Peyer's patch (tissue), 4 donors: ENCODE results near the gene CST6. TPM values are rescaled to one million over a fixed set of nuclear protein-coding genes. Genes with fewer than 3 reads are reported as not detected.

Experiments
- DNase-seq, 3 donors: peaks; one replicate each; pipeline ENCODE4 v3.0.0-alpha.2; 2017 to 2019
- H3K27ac ChIP-seq, 4 donors: fragments of 200-600 bp; sonication (generic); one replicate each; pipeline ENCODE4 v1.5.1; 2016 to 2019
- H3K27me3 ChIP-seq, 2 donors: fragments of 200-600 bp; sonication (generic); one replicate each; pipeline ENCODE4 v1.5.1; 2019
- H3K36me3 ChIP-seq, 3 donors: fragments of 200-600 bp; sonication (generic); one replicate each; pipeline ENCODE4 v1.5.1; 2016 to 2019
- H3K4me1 ChIP-seq, 4 donors: fragments of 200-600 bp; sonication (generic); one replicate each; pipeline ENCODE4 v1.5.1; 2016 to 2019
- H3K4me3 ChIP-seq, 4 donors: fragments of 200-600 bp; sonication (generic); 1 replicate in 3 of 4; 2 replicates in 1 of 4; pipeline ENCODE4 v1.5.1; 2016 to 2019; ENCODE audit warnings: mild to moderate bottlenecking in 1 of 4
- H3K9me3 ChIP-seq, 4 donors: fragments of 200-600 bp; sonication (generic); one replicate each; pipeline ENCODE4 v1.5.1; 2016 to 2019; ENCODE audit warnings: mild to moderate bottlenecking in 1 of 4
- CTCF ChIP-seq, 6 experiments: fragments of 450-650 bp in 4 of 6; fragments of 200-600 bp in 2 of 6; sonication (generic) in 1 of 6; IDR thresholded peaks; one replicate each; pipeline ENCODE4 v1.5.1; 2017 to 2019; ENCODE audit warnings: antibody characterized with exemption in 6 of 6, mild to moderate bottlenecking in 3 of 6, moderate library complexity in 1 of 6
- POLR2A ChIP-seq, 2 donors: fragments of 450-650 bp; IDR thresholded peaks; one replicate each; pipeline ENCODE4 v1.5.1; 2017; ENCODE audit warnings: antibody characterized with exemption in 2 of 2, mild to moderate bottlenecking in 2 of 2, moderate library complexity in 2 of 2
- total RNA-seq, 4 donors: library from RNA; depleted of rRNA; stranded (reverse); fragments of >200 nt; gene quantifications; one replicate each; pipeline ENCODE4 v1.1.0, GENCODE V29; 2016

The CST6 gene
- total RNA-seq, 4 donors from 2014 or later: not detected

DNA sequence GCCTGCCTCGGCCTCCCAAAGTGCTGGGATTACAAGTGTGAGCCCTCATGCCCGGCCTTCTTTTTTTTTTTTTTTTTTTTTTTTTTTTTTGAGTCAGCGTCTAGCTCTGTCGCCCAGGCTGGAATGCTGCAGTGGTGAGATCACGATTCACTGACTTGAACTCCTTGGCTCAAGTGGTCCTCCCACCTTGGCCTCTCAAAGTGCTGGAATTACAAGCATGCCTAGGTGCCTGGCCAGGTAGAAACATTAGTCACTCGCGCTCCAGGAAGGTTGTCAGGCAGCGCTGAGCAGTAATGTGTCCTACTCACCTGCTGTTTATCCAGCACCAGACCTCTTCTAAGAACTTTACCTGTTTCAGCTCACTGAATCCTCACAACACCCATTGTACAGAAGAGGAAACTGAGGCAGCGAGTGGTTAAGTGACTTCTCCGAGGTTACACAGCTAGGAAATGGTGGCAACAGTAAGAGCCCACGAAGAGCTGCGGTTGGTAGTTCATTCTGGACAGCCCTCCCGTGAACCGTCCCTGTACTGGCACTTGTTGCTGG, 496 bp upstream of the CST6 start:
- TF ChIP-seq POLR2A (IDR thresholded peaks at IDR 0.05) (no peak), CTCF (IDR thresholded peaks at IDR 0.05) (no peak)
- DNase-seq: no peak
- H3K27ac ChIP-seq: no peak overlapping the region
- H3K27me3 ChIP-seq: peaks cover 0 to 17% of the 10 kb centered on the region in 2 donors
- no peaks in the 10 kb centered on the region for H3K9me3 ChIP-seq
- H3K36me3 ChIP-seq: no peaks in the 10 kb centered on the region
- no peak overlapping the region for H3K4me3 ChIP-seq
- H3K4me1 ChIP-seq: peaks cover 0 to 6% (median 1%) of the 10 kb centered on the region in 4 donors

DNA sequence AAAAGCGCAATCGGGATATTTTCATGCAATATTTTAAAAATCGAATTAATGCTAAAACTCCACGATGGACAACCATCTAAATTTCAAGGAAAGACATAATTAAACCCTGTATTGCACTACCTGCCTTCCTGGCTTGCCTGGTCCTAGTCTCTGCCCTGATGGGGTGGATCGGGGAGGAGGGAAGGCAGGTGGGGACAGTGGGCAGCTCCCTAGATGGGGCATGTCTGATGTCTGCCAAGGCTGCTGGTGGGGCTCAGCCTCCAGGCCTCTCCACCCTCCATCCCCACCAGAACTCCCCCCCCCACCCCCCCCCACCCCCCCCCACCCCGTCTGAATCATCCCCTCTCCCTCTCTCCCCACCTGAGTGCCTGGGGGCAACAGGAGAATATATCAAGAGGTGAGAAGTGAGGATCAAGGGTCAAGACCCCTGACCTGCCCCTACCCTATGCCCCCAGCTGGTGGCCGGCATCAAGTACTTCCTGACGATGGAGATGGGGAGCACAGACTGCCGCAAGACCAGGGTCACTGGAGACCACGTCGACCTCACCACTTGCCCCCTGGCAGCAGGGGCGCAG, 650 bp downstream of the CST6 start:
- no peaks in the 10 kb centered on the region for H3K36me3 ChIP-seq
- no peak for TF ChIP-seq CTCF (IDR thresholded peaks at IDR 0.05)
- TF ChIP-seq POLR2A (IDR thresholded peaks at IDR 0.05): no peak
- H3K4me1 ChIP-seq: peaks cover 0 to 6% (median 1%) of the 10 kb centered on the region in 4 donors
- DNase-seq: no peak
- H3K27ac ChIP-seq: no peak overlapping the region
- no peak overlapping the region for H3K4me3 ChIP-seq
- no peaks in the 10 kb centered on the region for H3K9me3 ChIP-seq
- peaks cover 0 to 17% of the 10 kb centered on the region in 2 donors for H3K27me3 ChIP-seq

DNA sequence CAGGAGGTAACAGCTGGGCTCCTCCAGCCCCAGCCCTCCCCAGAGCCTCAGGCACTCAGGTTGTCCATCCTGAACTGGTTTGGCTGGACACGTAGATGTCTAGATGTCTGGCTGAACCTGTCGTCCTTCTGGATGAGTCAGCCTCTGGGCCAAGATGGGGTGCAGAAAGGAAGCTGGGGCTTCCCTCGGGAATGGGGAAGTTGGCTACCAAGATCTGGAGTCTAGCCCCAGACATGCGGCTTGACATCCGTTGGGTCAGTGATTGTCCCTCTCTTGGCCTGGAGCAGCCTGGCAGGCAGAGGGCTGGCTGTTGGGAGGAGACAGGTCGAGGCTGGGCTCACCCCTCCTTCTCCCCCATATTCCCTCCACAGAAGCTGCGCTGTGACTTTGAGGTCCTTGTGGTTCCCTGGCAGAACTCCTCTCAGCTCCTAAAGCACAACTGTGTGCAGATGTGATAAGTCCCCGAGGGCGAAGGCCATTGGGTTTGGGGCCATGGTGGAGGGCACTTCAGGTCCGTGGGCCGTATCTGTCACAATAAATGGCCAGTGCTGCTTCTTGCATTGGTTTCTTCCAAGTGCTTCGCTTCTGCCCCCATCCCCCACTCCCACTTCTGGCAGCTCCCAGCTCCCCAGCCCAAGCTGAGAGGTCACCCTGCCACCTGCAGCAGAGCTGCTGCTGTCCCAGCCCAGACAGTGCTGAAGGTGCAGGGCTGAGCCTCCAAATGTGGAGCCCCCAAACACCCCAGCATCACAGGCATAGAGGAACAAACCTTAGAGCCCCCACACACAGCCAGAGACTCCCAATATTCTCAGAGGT, 1.3 kb downstream of the CST6 start:
- DNase-seq: no peak
- Histone ChIP-seq H3K36me3 (no peaks in the 10 kb centered on the region), H3K27ac (no peak overlapping the region), H3K4me3 (no peak overlapping the region), H3K27me3 (peaks cover 0 to 17% of the 10 kb centered on the region in 2 donors), H3K9me3 (no peaks in the 10 kb centered on the region), H3K4me1 (peaks cover 0 to 6% (median 1%) of the 10 kb centered on the region in 4 donors)
- TF ChIP-seq POLR2A (IDR thresholded peaks at IDR 0.05) (no peak), CTCF (IDR thresholded peaks at IDR 0.05) (no peak)

GRCh38 chr11:66013762-66014100, 1.9 kb downstream of the CST6 start:
- Histone ChIP-seq H3K9me3 (no peaks in the 10 kb centered on the region), H3K27me3 (peaks cover 0 to 17% of the 10 kb centered on the region in 2 donors), H3K36me3 (no peaks in the 10 kb centered on the region), H3K4me1 (peaks cover 0 to 6% (median 1%) of the 10 kb centered on the region in 4 donors), H3K4me3 (no peak overlapping the region), H3K27ac (no peak overlapping the region)
- no peak for DNase-seq
- TF ChIP-seq CTCF (IDR thresholded peaks at IDR 0.05) (no peak), POLR2A (IDR thresholded peaks at IDR 0.05) (no peak)

- Histone ChIP-seq H3K36me3 (no peaks in the 10 kb centered on the region), H3K9me3 (no peaks in the 10 kb centered on the region), H3K4me1 (peaks cover 0 to 6% (median 1%) of the 10 kb centered on the region in 4 donors), H3K4me3 (no peak overlapping the region), H3K27ac (no peak overlapping the region), H3K27me3 (peaks cover 0 to 17% of the 10 kb centered on the region in 2 donors)
- TF ChIP-seq POLR2A (IDR thresholded peaks at IDR 0.05) (no peak), CTCF (IDR thresholded peaks at IDR 0.05) (no peak)
- DNase-seq: no peak
Observed at GRCh38 chr11:66014804-66015453, 3.1 kb downstream of the CST6 start.
